ENCODE results near the gene MAP7.
"Not testable (repeated sequence)": the region's sequence is repeated elsewhere in the genome, so short reads cannot be mapped to it uniquely, and the experiment has no call there.

The MAP7 gene

DNA sequence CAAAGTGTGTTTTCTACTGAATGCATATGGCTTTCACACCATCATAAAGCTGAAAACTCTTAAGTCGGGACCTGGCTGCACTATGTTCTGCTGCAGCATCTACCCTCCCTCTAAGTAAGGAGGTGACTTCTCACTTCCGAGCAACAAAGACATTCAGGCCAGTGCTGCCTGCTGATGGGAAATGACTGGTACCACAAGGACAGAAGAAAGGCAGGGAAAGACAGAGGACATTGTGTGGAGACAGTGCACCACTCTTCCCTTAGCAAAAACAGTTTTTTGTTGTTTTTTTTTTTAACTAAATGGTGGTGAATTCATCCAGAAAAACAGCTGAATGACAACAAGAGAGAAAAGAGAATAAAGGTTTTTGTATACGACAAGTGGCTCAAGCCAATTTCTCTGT, 81.5 kb downstream of the MAP7 start:
- no peak for DNase-seq (ENCODE audit: low read depth in 2 of 2)

- DNase-seq (ENCODE audit: low read depth in 2 of 2), result no peak
These were observed 83.0 kb downstream of the MAP7 start for GRCh38 chr6:136467186-136467585.

GRCh38 chr6:136466777-136467176, 83.4 kb downstream of the MAP7 start:
- DNase-seq (ENCODE audit: low read depth in 2 of 2), result no peak

GRCh38 chr6:136465766-136466303, 84.4 kb downstream of the MAP7 start:
- no peak for DNase-seq (ENCODE audit: low read depth in 2 of 2)

DNA sequence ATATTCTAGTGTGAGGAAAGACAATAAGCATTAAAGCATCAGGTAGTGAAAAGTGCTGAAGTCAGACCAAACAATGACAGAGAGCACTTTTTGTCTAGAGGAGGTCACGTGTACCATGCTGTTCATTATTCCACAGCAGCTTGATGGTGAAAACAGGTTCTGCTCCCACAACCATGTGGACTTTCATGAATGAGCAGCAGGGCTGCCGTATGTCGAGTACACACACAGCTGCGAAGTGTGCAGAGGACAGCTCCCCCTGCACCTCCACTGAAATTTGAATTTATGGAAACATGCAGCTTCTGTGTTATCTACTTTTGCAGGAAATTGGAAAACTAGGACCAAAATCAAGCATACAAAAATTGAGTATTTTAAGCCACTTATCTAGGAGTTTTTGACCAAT, 85.3 kb downstream of the MAP7 start:
- no peak for DNase-seq (ENCODE audit: low read depth in 2 of 2)

- DNase-seq (ENCODE audit: low read depth in 2 of 2), result no peak
These were observed 86.1 kb downstream of the MAP7 start for GRCh38 chr6:136464148-136464547.

GRCh38 chr6:136463743-136464142, 86.5 kb downstream of the MAP7 start:
- DNase-seq (ENCODE audit: low read depth in 2 of 2), result no peak

DNA sequence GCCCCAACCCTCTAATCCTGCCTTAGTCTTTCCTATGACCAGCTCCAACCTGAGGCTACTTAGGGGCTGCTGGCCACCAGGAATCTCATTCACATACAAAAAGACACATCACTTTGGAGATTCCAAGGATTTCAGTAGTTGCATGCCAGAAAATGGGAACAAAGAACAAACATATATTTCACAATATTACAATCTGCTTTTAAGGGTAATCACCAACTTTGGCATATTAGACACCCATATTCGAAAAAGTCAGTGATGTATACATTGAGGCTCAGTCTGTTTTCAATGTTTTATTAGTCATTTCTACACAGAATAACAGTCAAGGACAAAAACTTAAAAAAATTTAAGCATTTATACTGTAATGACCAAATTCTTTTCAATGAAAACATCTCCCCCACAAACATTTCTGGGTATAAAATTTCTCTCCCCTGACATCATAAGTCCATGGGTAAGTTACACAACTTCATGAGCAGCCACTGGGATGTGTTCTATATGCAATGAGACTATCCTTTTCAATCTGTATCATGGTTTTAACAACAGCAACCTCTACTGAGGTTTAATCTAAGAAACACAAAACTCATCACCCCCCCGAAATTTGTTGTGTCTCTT, 103.5 kb downstream of the MAP7 start:
- DNase-seq (ENCODE audit: low read depth in 2 of 2), result no peak

DNA sequence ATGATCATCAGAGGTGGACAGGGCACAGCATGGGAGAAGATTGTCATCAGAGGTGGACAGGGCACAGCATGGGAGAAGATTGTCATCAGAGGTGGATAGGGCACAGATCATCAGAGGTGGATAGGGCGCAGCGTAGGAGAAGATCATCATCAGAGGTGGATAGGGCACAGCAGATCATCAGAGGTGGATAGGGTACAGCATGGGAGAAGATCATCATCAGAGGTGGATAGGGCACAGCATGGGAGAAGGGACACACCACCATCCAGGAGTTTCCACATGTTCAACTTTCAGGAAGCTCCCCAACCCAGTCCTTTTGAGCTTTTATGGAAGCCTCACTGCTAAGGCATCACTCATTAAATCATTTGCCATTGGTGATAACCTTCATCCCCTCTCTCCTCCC, 104.1 kb downstream of the MAP7 start:
- DNase-seq (ENCODE audit: low read depth in 2 of 2), result no peak

GRCh38 chr6:136445063-136445462, 105.2 kb downstream of the MAP7 start:
- no peak for DNase-seq (ENCODE audit: low read depth in 2 of 2)

DNA sequence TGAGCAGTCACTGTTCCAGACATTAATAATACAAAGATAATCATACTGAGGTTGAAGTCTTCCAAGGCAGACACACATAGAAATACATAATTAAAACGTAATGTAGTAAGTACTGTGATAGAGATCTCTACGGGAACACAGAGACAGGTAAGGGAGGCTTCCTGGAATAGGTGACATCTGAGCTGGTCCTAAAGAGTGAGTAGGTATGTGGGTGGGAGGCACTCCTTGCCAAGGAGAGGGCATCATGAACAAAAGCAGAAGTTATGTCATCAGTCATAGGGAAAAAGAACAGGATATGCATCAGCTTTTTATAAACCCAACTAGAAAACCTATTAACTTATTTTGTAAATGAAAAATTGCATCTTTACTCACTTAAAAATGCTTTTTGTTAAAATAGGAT, 110.0 kb downstream of the MAP7 start:
- DNase-seq (ENCODE audit: low read depth in 2 of 2), result no peak

DNA sequence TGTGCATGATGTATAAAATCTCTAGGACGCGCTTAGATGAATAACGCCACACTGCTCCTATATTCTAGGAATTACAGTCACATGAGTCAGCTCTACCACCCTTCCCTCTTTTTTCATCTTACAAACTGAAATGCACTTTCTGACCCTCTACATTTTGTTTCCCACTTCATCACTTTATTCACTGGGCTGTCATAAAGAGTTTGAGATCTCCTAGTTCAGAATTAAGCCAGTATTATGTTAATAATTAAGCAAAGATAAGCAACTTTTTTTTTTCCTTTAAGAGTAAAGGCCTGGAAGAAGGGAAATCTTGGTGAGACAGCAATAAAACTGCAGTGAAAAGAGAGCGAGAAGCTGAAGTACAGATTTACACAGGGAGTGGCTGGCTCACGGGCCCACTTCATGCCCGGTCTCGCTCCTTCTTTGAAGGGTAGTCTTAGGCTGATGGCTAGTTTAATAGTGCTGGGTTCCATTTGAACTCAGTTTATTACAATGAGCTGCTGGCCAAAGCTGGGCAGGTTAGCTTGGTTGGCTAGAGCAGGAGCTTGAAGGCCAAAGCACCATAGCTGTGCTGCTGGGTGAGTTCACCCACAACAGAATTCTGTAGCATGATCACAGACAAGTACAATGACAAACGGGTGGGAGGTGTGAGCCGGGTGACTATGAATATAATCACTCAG, 110.6 kb downstream of the MAP7 start:
- no peak for DNase-seq (ENCODE audit: low read depth in 2 of 2)

- DNase-seq (ENCODE audit: low read depth in 2 of 2), result no peak
These were observed 111.8 kb downstream of the MAP7 start for GRCh38 chr6:136438441-136438840.

GRCh38 chr6:136437246-136437645, 113.0 kb downstream of the MAP7 start:
- no peak for DNase-seq (ENCODE audit: low read depth in 2 of 2)

GRCh38 chr6:136435101-136435500, 115.1 kb downstream of the MAP7 start:
- DNase-seq (ENCODE audit: low read depth in 2 of 2), result no peak

DNA sequence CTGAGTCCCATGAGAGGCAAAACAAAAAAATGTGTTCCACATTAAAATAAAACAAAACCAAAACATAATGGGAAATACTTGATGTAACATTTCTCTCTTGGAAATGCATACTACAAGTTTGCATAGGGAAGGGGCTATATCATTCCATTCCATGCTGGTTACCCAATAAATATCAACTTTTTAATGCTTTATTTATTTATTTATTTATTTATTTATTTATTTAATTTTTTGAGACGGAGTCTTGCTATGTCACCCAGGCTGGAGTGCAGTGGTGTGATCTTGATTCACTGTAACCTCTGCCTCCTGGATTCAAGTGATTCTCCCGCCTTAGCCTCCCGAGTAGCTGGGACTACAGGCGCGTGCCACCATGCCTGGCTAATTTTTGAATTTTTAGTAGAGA, 118.9 kb downstream of the MAP7 start:
- DNase-seq (ENCODE audit: low read depth in 2 of 2), result not testable (repeated sequence)

- DNase-seq (ENCODE audit: low read depth in 2 of 2), result no peak
These were observed 120.8 kb downstream of the MAP7 start for GRCh38 chr6:136429264-136430065.

DNA sequence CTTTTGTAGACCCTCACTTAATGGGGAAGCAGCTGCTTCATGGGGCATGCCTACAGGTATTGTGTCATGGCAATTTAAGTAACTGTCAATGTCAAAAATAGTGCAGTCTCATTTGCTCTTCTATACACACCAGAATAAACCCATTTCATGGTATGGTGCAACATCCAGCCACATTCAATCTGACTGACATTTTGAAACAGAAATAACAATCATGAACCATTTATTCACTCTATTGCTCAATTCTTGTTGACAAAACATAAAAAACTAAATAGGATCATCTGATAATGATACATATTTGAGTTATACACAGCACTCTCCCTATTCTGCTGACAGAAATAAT, 122.9 kb downstream of the MAP7 start:
- DNase-seq (ENCODE audit: low read depth in 2 of 2), result no peak

DNA sequence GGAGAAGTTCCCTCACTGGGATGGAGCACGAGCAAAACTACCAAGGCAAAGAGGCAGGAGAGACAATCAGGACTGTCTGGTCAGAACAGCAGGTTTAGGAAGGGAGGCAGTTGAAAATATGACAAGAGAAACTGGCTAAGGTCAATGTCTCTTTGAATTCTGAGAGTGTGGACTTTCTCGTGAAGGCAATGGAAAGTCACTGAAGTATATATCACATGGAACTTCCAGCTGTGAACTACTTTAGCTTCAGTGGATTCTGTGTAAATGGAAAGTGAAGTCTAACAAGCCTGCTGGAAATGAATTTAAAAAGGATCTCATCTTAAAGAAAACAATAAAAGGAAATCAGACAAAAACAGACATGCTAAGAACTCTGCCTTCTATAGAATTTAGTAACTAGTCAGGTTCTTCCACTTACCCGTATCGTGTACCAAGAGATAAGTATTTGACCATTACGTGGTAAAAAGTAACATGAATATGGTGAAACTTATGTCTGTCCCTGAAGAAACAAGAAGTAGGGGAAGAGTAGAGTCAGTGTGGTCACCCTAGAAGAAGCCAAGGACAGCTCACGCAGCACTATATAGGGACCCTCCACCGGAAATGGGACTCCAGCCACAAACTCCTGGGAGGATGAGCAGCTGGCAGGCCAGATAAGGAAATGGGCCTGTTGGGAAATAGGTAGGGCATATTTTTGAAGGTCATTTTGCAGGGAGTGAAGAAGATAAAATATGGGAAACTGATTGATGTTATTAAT, 123.4 kb downstream of the MAP7 start:
- no peak for DNase-seq (ENCODE audit: low read depth in 2 of 2)

- no peak for DNase-seq (ENCODE audit: low read depth in 2 of 2)
These were observed 124.4 kb downstream of the MAP7 start for GRCh38 chr6:136425793-136426192.

DNA sequence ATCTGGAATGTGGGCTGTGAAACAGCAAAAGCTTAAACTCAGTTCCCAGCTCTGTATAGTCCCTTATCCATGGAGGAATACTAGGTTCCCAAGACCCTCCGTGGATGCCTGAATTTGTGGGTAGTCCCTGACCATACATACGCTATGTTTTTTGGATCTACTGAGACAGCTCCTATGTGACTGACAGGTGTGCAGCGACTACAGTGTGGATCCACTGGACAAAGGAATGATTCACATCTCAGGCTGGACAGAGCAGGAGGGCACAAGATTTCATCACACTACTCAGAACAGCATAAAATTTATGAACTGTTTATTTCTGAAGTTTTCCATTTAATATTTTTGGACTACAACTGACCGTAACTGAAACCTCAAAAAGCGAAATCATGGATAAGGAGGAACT, 125.3 kb downstream of the MAP7 start:
- DNase-seq (ENCODE audit: low read depth in 2 of 2), result no peak

GRCh38 chr6:136424450-136424849, 125.8 kb downstream of the MAP7 start:
- DNase-seq (ENCODE audit: low read depth in 2 of 2), result no peak
